GM12801 (cell line): ENCODE measurements around the gene NADSYN1.

Experiments used
- CTCF ChIP-seq: IDR thresholded peaks from one replicate; pipeline ENCODE4 v1.5.1; 2011; ENCODE audit warnings: control low read depth; ENCODE audit not compliant: insufficient read length; ENCODE audit errors: extremely low read depth

The NADSYN1 gene

GRCh38 chr11:71435278-71435951 lies 17.6 kb upstream of the NADSYN1 start:
- TF ChIP-seq CTCF, result no peak

DNA sequence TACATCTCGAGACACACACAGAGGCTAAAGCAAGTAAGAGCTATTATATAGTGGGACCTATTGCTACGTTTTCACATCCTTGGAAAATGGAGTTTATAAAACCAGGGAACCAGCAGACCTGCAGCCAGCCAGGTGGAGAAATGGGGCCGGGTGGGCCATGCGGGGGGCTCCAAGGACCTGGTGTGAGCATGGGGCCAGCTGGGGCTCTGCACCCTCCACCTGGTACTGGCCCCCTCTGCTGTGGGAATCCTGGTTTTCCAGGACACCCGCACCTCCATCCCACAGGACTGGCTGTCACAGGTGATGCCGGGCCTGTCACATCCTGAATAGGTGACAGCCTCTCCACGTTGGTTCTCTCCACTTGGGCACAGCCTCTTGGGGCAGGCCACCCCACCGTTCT lies 16.1 kb upstream of the NADSYN1 start:
- no peak for TF ChIP-seq CTCF

DNA sequence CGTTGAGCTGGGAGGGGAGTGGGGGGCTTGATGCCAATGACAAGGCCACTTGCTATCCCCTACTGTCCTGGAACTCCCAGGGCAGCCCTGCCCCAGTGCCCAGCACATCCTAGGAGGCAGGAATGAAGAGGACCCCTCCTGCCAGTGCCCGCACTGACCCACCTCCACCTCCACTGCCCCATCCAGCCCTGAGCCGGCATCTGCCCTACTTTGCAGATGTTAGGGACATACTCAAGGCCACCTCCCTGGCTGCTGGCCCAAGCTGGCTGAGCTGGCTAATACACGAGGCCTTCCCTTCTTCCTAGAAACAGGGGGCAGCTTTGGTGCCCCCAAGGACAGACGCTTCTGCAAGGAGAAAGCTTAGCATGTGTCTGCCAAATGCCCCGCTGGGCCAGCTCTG lies 15.6 kb upstream of the NADSYN1 start:
- no peak for TF ChIP-seq CTCF

DNA sequence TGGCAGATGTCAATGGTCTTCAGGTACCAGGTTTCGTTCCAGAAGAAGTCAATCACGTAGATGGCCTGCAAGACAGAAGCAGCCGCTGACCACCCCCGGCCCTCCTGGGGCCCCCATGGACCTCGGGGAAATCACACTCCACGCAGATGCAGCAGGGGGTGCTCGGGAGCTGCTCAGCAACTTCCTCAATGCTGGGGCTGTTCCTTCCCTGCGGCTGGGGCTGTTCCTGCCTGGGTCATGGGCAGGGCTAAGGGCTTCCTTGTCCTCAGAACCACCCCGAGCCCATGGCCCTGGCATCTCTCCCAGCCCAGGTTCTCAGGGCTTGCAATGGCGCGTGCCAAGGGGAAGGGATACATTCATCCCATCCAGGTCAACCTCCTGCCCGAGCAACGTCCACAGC lies 15.1 kb upstream of the NADSYN1 start:
- TF ChIP-seq CTCF, result no peak

- no peak for TF ChIP-seq CTCF
Measured at GRCh38 chr11:71438650-71439049, 14.4 kb upstream of the NADSYN1 start.

- no peak for TF ChIP-seq CTCF
Measured at GRCh38 chr11:71440021-71440755, 12.8 kb upstream of the NADSYN1 start.

GRCh38 chr11:71441251-71441650 lies 11.8 kb upstream of the NADSYN1 start:
- TF ChIP-seq CTCF, result no peak
